Stomach smooth muscle (tissue), 2 donors: ENCODE measurements around the gene MGMT.

Experiments used
- H3K27ac ChIP-seq: one replicate; pipeline ENCODE4 v1.7.0; 2013; ENCODE audit warnings: mild to moderate bottlenecking, low read length, inconsistent platforms
- H3K27me3 ChIP-seq, 2 donors: one replicate each; pipeline ENCODE4 v1.7.0; 2013; ENCODE audit warnings: low read length in 2 of 2; ENCODE audit not compliant: insufficient read depth in 2 of 2, control insufficient read depth in 1 of 2
- H3K36me3 ChIP-seq, 2 donors: one replicate each; pipeline ENCODE4 v1.7.0; 2013; ENCODE audit warnings: low read length in 2 of 2; ENCODE audit not compliant: control insufficient read depth in 2 of 2, insufficient read depth in 2 of 2
- H3K4me1 ChIP-seq: one replicate; pipeline ENCODE4 v1.7.0; 2013; ENCODE audit warnings: low read length; ENCODE audit not compliant: control insufficient read depth, insufficient read depth
- H3K4me3 ChIP-seq, 2 donors: one replicate each; pipeline ENCODE4 v1.7.0; 2013; ENCODE audit warnings: low read length in 2 of 2
- H3K9ac ChIP-seq, 2 donors: one replicate each; pipeline ENCODE4 v1.7.0; 2013; ENCODE audit warnings: low read length in 2 of 2, mild to moderate bottlenecking in 1 of 2
- H3K9me3 ChIP-seq, 2 donors: one replicate each; pipeline ENCODE4 v1.7.0; 2013; ENCODE audit warnings: low read length in 2 of 2; ENCODE audit not compliant: control insufficient read depth in 2 of 2
- donor health status: healthy.
- donor health status: Pancreatic carcinoma.

MGMT gene

DNA sequence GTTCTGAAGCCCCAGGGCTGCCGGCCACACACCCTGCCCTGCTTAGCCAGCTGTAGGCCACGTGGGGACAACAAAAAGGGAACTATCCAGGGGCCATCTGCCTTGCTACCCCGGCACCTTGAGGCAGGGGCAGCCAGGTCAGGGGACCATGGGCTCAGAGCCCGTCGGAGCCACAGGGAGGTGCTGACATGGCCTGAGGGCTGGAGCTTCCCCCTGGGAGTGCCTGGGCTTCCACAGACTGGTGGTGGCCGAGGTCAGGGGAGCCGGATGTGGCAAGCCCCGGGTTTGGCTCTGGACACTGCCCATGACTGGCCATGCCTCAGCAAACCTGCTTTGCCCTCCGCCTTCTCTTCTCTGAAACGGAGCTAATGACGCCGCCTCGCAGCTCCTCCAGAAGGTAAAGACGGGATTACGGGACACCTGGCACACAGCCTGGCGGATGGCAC lies 318.5 kb downstream of the MGMT start:
- peaks cover 0 to 35% of the 10 kb centered on the region in 2 donors for H3K9me3 ChIP-seq
- no peak overlapping the region for H3K4me3 ChIP-seq
- H3K27me3 ChIP-seq, result no peaks in the 10 kb centered on the region

DNA sequence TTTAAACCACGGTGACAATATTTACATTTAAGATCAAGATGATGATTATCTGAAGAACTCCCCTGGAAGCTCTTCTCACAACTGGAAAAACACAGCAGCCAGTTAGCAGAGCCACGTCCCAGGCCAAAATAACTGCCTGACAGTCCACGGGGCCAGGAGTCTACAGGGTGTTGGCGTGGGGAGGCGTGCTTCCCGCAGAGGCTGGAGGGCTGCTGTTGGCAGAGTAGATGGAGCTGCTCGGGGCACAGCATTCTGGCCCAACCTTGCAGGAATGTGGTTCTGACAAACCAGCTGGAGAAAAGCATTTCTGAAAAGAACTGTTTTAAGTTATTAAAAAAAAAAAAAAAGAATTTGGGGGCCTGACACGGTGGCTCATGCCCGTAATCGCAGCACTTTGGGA lies 319.2 kb downstream of the MGMT start:
- Histone ChIP-seq H3K9ac (no peak overlapping the region), H3K4me3 (no peak overlapping the region), H3K4me1 (no peaks in the 10 kb centered on the region), H3K9me3 (peaks cover 0 to 39% of the 10 kb centered on the region in 2 donors), H3K36me3 (no peaks in the 10 kb centered on the region), H3K27me3 (no peaks in the 10 kb centered on the region), H3K27ac (no peak overlapping the region)

More for the DNA sequence above, 318.5 kb downstream of the MGMT start:
- Histone ChIP-seq H3K4me1 (no peaks in the 10 kb centered on the region), H3K9ac (no peak overlapping the region), H3K27ac (no peak overlapping the region), H3K36me3 (no peaks in the 10 kb centered on the region)

DNA sequence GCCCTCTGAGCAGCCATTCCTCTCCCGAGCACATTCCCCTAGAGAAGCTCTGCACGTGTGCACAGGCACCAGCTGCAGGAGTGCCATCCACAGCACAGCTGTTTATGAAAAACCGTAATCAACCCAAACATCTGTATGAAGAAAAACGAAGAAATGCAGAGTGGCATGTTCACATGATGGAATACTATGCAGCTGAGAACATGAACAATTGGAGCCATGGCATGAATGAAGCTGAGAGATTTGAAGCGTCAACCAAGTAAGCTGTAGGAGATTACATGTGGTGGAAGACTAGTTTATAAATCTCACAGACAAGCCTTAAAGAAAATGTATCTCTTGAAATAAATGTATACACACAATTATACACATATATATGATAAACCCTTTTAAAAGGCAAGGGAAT lies 320.5 kb downstream of the MGMT start:
- Histone ChIP-seq H3K9ac (no peak overlapping the region), H3K27me3 (no peaks in the 10 kb centered on the region), H3K4me1 (no peaks in the 10 kb centered on the region), H3K9me3 (peaks cover 0 to 44% of the 10 kb centered on the region in 2 donors), H3K4me3 (no peak overlapping the region), H3K36me3 (no peaks in the 10 kb centered on the region), H3K27ac (no peak overlapping the region)

DNA sequence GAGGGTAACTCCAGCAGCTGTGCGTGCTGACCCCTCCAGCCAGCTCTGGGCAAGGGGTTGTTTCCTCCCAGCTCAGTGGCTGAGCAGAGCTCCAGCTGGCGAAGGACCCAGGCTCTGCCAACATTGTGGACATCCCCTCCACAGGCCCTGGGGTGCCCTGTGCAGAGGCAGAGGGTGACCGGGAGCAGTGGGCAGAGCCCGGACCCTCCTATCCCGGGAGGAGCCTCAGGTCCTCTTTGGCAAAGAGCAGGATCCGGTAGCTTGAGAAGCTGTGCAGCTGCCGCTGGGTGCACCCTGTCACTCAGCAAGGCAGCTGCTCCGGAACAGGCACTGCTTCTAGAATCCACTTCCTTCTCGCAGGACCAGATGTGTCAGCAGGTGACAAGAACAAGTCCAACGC lies 321.2 kb downstream of the MGMT start:
- H3K4me1 ChIP-seq, result no peaks in the 10 kb centered on the region
- no peak overlapping the region for H3K4me3 ChIP-seq
- no peaks in the 10 kb centered on the region for H3K36me3 ChIP-seq
- H3K9ac ChIP-seq, result no peak overlapping the region
- H3K27me3 ChIP-seq, result no peaks in the 10 kb centered on the region
- H3K9me3 ChIP-seq, result peaks cover 0 to 46% of the 10 kb centered on the region in 2 donors
- H3K27ac ChIP-seq, result no peak overlapping the region

DNA sequence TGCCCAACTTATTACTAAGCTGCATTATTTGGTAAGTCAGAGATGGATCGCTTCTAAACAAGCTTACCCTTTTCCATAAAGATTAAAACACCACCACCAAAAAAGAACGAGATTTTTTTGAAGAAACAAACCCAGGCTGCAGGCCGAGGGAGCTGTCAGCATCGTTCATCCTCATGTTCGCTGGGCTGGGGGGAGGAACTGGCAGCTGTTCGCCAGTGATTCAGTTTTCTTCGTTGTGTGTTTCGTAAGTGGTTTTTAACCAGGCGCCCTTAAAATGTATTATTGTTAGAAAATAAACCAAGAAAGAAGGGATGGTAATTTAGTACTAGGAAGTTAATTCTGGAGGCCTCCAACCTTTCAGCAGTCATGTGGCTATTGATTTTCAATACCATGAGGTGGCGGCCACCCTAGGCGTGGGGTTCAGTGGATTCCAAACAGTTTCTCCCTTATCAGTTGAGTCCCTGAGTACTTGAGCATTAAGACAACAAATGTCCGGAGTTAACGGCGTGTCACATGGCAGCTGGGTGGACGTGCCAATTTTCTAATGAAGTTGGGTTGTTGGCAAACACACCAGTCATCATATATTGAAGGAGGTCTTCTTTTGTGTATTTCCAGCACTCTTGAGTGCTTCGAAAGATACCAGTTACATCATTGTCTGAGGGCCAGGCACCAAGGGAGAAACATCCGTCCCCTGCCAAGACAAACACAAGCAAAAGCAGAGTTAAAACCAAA lies 323.8 kb downstream of the MGMT start:
- H3K4me1 ChIP-seq, result no peaks in the 10 kb centered on the region
- H3K27me3 ChIP-seq, result no peaks in the 10 kb centered on the region
- H3K9me3 ChIP-seq, result peaks cover 0 to 56% of the 10 kb centered on the region in 2 donors
- no peak overlapping the region for H3K9ac ChIP-seq
- H3K27ac ChIP-seq, result no peak overlapping the region
- H3K36me3 ChIP-seq, result no peaks in the 10 kb centered on the region
- H3K4me3 ChIP-seq, result no peak overlapping the region

DNA sequence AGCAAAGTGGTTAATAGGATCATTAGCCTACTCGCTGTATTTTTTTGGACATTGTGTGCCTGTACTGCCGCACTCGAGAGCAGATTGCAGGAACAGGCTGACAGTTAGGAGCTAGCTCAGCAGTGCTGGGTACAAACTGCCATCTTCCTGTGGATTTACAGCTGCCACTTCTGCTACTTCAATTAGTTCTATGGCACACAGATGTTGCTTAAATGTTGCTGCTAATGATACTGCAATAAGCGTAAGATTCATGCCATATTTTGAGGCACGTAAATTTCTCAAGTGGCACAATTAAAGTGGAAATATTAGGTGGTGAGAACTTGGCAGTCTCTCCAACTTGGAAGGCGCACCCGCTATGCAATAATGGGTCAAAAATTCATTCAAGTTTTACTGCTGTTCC lies 325.1 kb downstream of the MGMT start:
- H3K27me3 ChIP-seq, result no peaks in the 10 kb centered on the region
- no peaks in the 10 kb centered on the region for H3K4me1 ChIP-seq
- H3K36me3 ChIP-seq, result no peaks in the 10 kb centered on the region
- peaks cover 0 to 54% of the 10 kb centered on the region in 2 donors for H3K9me3 ChIP-seq
- no peak overlapping the region for H3K4me3 ChIP-seq
- H3K9ac ChIP-seq, result no peak overlapping the region
- H3K27ac ChIP-seq, result no peak overlapping the region

DNA sequence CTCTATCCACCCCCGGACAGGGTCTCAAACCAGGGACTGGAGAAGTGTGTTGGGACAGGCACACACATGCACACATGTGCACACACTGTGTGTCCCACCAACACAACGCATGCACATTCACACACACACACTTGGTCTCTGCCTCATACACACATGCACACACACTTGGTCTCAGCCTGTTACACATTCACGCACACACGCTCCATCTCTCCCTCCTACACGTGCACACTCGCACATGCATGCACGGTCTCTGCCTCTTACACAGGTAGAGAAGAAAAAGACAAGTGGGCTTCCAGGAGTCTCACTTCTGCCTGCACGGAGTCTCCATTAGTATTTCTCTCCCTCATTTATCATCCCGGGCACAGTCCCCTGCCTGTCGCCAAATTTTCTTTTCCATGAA lies 325.8 kb downstream of the MGMT start:
- Histone ChIP-seq H3K4me1 (no peaks in the 10 kb centered on the region), H3K27me3 (no peaks in the 10 kb centered on the region), H3K9ac (no peak overlapping the region), H3K4me3 (no peak overlapping the region), H3K27ac (no peak overlapping the region), H3K36me3 (no peaks in the 10 kb centered on the region), H3K9me3 (peaks cover 0 to 49% of the 10 kb centered on the region in 2 donors)

DNA sequence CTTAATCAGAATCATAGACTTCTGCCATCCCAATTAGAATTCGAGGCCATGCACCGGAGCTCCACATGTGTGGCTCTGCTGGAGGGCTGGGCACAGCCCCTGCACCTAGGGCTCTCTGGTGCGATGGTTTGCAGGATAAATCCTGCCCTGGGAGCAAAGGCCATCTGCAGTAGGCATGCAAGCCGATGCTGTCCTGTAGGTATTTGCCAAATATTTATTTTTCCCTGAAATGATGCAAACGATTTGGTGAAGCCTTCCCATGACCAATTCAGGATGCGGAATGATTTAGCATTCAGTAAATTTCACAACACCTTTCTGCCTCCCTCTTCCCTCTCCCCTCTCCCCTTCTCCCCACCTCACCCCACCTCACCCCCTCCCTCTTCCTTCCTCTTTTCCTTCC lies 326.4 kb downstream of the MGMT start:
- peaks cover 0 to 49% of the 10 kb centered on the region in 2 donors for H3K9me3 ChIP-seq
- no peaks in the 10 kb centered on the region for H3K4me1 ChIP-seq
- no peak overlapping the region for H3K4me3 ChIP-seq
- H3K27me3 ChIP-seq, result no peaks in the 10 kb centered on the region
- no peaks in the 10 kb centered on the region for H3K36me3 ChIP-seq
- no peak overlapping the region for H3K9ac ChIP-seq
- no peak overlapping the region for H3K27ac ChIP-seq

DNA sequence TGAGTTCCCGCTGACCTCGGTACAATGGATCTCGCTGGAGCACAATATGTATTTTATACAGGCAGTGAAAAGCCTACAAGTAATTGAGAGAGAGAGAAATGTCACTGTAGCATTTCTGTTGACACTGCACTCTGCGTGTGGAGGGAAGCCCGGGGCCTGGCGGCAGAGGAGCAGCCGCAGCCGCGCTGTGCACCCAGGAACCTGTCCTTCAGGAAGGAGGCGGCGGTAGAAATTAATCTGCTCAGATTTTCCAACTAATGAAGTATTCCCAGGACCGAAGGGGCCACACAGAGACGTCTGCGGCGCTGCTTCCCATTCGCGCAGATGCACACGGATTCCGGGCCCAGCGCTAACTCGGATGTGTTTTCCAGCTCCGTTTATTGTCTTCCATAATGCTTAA lies 327.0 kb downstream of the MGMT start:
- H3K4me3 ChIP-seq, result no peak overlapping the region
- H3K9me3 ChIP-seq, result peaks cover 0 to 48% of the 10 kb centered on the region in 2 donors
- no peak overlapping the region for H3K27ac ChIP-seq
- H3K36me3 ChIP-seq, result no peaks in the 10 kb centered on the region
- no peak overlapping the region for H3K9ac ChIP-seq
- H3K4me1 ChIP-seq, result no peaks in the 10 kb centered on the region
- no peaks in the 10 kb centered on the region for H3K27me3 ChIP-seq

DNA sequence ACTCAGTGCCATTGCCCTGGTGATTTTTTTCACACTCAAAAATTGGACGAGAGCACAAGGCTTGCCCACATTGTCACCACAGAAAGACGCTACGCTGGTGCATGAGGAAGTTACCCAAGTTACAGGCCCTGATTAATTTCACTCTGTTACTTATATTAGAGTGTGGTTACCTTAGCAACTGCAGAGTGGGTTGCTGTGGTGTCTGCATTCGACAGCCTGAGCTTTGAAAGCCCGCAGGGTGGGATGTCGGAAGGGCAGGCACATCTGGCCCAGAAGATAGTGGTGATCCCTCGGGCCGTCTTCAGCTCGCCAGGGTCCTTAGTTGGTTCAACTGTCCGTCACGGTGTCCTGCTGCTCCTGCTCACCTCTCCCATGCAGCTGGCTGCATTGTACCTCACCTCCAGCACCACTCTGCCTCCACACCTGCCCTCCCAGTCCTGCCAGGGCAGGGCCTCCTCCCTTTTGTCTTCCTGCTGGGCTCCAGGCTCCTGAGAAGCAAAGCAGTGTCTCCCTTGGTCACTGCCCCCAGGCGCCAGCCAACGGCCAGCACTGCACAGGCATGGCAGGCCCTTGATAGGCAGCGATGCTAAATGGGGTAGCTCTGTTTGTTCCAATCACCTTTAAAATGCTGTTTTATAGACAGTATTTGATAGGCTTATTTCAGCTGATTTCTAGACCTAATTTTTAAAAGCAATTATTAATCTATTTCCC lies 329.8 kb downstream of the MGMT start:
- peaks cover 0 to 33% of the 10 kb centered on the region in 2 donors for H3K9me3 ChIP-seq
- no peak overlapping the region for H3K27ac ChIP-seq
- no peaks in the 10 kb centered on the region for H3K36me3 ChIP-seq
- no peak overlapping the region for H3K9ac ChIP-seq
- no peak overlapping the region for H3K4me3 ChIP-seq
- H3K4me1 ChIP-seq, result no peaks in the 10 kb centered on the region
- H3K27me3 ChIP-seq, result no peaks in the 10 kb centered on the region

DNA sequence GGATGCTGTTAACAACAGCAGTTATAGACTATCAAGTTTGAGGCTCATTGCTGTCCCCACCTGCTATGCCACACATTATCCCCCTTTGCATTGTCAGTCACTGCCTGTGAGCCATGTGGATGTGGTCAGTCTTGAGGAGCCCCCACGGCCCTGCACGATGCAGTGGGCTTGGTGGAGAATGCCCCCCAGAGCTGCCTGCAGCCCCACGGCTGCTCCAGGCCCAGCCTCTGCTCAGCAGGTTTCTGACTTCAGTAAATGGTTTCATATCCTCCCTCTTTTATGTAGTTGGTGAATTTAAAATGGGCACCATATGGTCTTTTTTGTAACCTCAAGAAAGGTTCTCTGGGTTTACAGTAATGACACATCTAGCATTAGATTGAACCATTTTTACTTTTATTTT lies 332.9 kb downstream of the MGMT start:
- Histone ChIP-seq H3K9me3 (peaks cover 2 to 18% of the 10 kb centered on the region in 2 donors), H3K4me1 (no peaks in the 10 kb centered on the region), H3K4me3 (no peak overlapping the region), H3K36me3 (no peaks in the 10 kb centered on the region), H3K27me3 (no peaks in the 10 kb centered on the region), H3K9ac (no peak overlapping the region), H3K27ac (no peak overlapping the region)
